ENCODE data around the gene RPS6KA5.

DNA sequence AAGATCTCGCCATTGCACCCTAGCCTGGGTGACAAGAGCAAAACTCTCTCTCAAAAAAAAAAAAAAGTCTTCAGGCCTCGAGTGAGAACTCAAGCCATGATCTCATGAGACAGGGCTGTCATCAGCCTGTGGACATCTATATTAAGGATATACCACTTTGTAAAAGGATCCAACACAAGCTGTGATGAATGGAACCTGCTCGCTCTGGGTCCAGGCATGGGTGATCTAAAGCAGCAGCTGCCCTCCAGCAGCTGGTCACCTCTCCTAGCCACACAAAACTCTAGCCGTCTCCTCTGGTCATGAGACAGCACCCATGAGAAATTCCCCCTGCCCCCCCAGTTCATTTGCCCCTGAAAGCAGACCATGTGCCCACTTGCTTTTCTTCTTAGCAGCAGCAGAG, 34.3 kb upstream of the RPS6KA5 start:
- TF ChIP-seq, protein P1, sequence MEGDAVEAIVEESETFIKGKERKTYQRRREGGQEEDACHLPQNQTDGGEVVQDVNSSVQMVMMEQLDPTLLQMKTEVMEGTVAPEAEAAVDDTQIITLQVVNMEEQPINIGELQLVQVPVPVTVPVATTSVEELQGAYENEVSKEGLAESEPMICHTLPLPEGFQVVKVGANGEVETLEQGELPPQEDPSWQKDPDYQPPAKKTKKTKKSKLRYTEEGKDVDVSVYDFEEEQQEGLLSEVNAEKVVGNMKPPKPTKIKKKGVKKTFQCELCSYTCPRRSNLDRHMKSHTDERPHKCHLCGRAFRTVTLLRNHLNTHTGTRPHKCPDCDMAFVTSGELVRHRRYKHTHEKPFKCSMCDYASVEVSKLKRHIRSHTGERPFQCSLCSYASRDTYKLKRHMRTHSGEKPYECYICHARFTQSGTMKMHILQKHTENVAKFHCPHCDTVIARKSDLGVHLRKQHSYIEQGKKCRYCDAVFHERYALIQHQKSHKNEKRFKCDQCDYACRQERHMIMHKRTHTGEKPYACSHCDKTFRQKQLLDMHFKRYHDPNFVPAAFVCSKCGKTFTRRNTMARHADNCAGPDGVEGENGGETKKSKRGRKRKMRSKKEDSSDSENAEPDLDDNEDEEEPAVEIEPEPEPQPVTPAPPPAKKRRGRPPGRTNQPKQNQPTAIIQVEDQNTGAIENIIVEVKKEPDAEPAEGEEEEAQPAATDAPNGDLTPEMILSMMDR (IDR thresholded peaks at IDR 0.05; ENCODE audit: low read depth, low read length, poor library complexity, severe bottlenecking), result no peak
- no peak for TF ChIP-seq EZH2phosphoT487 (IDR thresholded peaks at IDR 0.05; ENCODE audit: borderline replicate concordance, low read length)

Measured in DOHH2 (cell line).